ENCODE results near the gene STPG3. TPM values are rescaled to one million over a fixed set of nuclear protein-coding genes. Genes with fewer than 3 reads are reported as not detected.
A peak's percentile ranks its signal among the peaks of the same experiment; 100 is the strongest.

Gene STPG3
- polyA plus RNA-seq, 1 of the 3 experiments (the other 2 are of a cell fraction): not detected

GRCh38 chr9:137293482-137294090 is 42.5 kb downstream of the STPG3 start:
- H3K79me2 ChIP-seq (ENCODE audit: insufficient read depth): no peaks in the 10 kb centered on the region
- no peak overlapping the region for H3K9ac ChIP-seq
- H3K27me3 ChIP-seq (ENCODE audit: insufficient read depth): no peaks in the 10 kb centered on the region
- no peak overlapping the region for H3K4me3 ChIP-seq (ENCODE audit: low read depth in 2 of 2, low read length in 1 of 2)
- H3K4me2 ChIP-seq: no peak overlapping the region
- POLR2A ChIA-PET: no interaction called here
- H3K36me3 ChIP-seq (replicated peaks in 1 of 2; ENCODE audit: control insufficient read depth in 1 of 2, insufficient read depth in 2 of 2, low read length in 1 of 2): no peaks in the 10 kb centered on the region
- no peaks in the 10 kb centered on the region for H3F3A ChIP-seq (replicated peaks; ENCODE audit: insufficient read depth)
- CTCF ChIA-PET: interaction anchor here (0.8 to 3.1 kb wide), 6 partner anchors 9 to 152 kb away, joined by 3 to 13 read pairs (median 4); partner anchors contain the start of gene NRARP
- 81% methylated on average over 23 of the region's 29 CpGs for WGBS (ENCODE audit: low lambda C conversion rate)
- no peaks in the 10 kb centered on the region for H4K20me1 ChIP-seq (ENCODE audit: insufficient read depth)
- no peaks in the 10 kb centered on the region for H3K9me2 ChIP-seq
- H3K4me1 ChIP-seq (ENCODE audit: control insufficient read depth in 1 of 2, insufficient read depth in 2 of 2, low read depth in 1 of 2, low read length in 1 of 2): peaks cover 0 to 19% of the 10 kb centered on the region in 2 experiments; a peak in 1 of 4 replicates
- no peak for TF ChIP-seq MAX (IDR thresholded peaks at IDR 0.05; ENCODE audit: low read depth)
- TF ChIP-seq JUND (IDR thresholded peaks at IDR 0.05): no peak
- no peak for TF ChIP-seq TEAD4 (IDR thresholded peaks at IDR 0.05; ENCODE audit: borderline replicate concordance, insufficient read depth)
- TF ChIP-seq MEF2A (IDR thresholded peaks at IDR 0.05; ENCODE audit: borderline replicate concordance, low read depth): no peak
- TF ChIP-seq RCOR1 (IDR thresholded peaks at IDR 0.05; ENCODE audit: low read length): no peak
- no peak for TF ChIP-seq RAD21 (IDR thresholded peaks at IDR 0.05; ENCODE audit: low read length)
- no peaks in the 10 kb centered on the region for H3K9me3 ChIP-seq
- no peak overlapping the region for H3K27ac ChIP-seq (ENCODE audit: low read depth in 2 of 2, low read length in 1 of 2)
- no peak for DNase-seq
- no peak overlapping the region for H2AFZ ChIP-seq (ENCODE audit: low read depth)

- Histone ChIP-seq H2AFZ (ENCODE audit: low read depth) (peak overlapping the region; percentile 13; the same call in 1 of the 2 replicates), H3K9me3 (no peaks in the 10 kb centered on the region), H3F3A (replicated peaks; ENCODE audit: insufficient read depth) (no peaks in the 10 kb centered on the region), H3K79me2 (ENCODE audit: insufficient read depth) (no peaks in the 10 kb centered on the region), H3K9ac (no peak overlapping the region), H3K9me2 (no peaks in the 10 kb centered on the region), H3K27ac (ENCODE audit: low read depth in 2 of 2, low read length in 1 of 2) (no peak overlapping the region), H3K27me3 (ENCODE audit: insufficient read depth) (no peaks in the 10 kb centered on the region), H4K20me1 (ENCODE audit: insufficient read depth) (no peaks in the 10 kb centered on the region), H3K4me3 (ENCODE audit: low read depth in 2 of 2, low read length in 1 of 2) (no peak overlapping the region), H3K4me2 (no peak overlapping the region), H3K36me3 (replicated peaks in 1 of 2; ENCODE audit: control insufficient read depth in 1 of 2, insufficient read depth in 2 of 2, low read length in 1 of 2) (no peaks in the 10 kb centered on the region), H3K4me1 (ENCODE audit: control insufficient read depth in 1 of 2, insufficient read depth in 2 of 2, low read depth in 1 of 2, low read length in 1 of 2) (peaks cover 0 to 19% of the 10 kb centered on the region in 2 experiments; a peak in 1 of 4 replicates)
- CTCF ChIA-PET: interaction anchor here (0.8 to 3.1 kb wide), 8 partner anchors 8 to 237 kb away, joined by 3 to 13 read pairs (median 4); partner anchors contain the start of gene NRARP
- peak; percentile 73 for DNase-seq
- POLR2A ChIA-PET: no interaction called here
- WGBS (ENCODE audit: low lambda C conversion rate): 50% methylated on average over 10 of the region's 11 CpGs
- TF ChIP-seq USF1 (IDR thresholded peaks at IDR 0.05; ENCODE audit: borderline replicate concordance, low read depth) (peak; percentile 74; the same call in 1 of the 2 replicates), POLR2AphosphoS5 (IDR thresholded peaks at IDR 0.05; ENCODE audit: low read depth, low read length) (no peak), EZH2phosphoT487 (IDR thresholded peaks at IDR 0.05; ENCODE audit: borderline replicate concordance, low read depth) (no peak)
These were observed 43.1 kb downstream of the STPG3 start for GRCh38 chr9:137294091-137294680.

All from SK-N-SH (cell line).